Neural progenitor cell (in vitro differentiated cells): ENCODE data around the gene RBM44.

Experiments
- EZH2 ChIP-seq: fragments of 200-600 bp; sonication (generic); IDR thresholded peaks from 2 replicates; pipeline ENCODE4 v1.6.1; 2017; ENCODE audit warnings: antibody characterized with exemption, mild to moderate bottlenecking, moderate library complexity
- TF ChIP-seq, protein P1 (sequence below): fragments of 200-600 bp; sonication (generic); IDR thresholded peaks from 2 replicates; pipeline ENCODE4 v1.5.1; 2017; ENCODE audit warnings: antibody characterized with exemption, mild to moderate bottlenecking

- TF ChIP-seq, protein P1, sequence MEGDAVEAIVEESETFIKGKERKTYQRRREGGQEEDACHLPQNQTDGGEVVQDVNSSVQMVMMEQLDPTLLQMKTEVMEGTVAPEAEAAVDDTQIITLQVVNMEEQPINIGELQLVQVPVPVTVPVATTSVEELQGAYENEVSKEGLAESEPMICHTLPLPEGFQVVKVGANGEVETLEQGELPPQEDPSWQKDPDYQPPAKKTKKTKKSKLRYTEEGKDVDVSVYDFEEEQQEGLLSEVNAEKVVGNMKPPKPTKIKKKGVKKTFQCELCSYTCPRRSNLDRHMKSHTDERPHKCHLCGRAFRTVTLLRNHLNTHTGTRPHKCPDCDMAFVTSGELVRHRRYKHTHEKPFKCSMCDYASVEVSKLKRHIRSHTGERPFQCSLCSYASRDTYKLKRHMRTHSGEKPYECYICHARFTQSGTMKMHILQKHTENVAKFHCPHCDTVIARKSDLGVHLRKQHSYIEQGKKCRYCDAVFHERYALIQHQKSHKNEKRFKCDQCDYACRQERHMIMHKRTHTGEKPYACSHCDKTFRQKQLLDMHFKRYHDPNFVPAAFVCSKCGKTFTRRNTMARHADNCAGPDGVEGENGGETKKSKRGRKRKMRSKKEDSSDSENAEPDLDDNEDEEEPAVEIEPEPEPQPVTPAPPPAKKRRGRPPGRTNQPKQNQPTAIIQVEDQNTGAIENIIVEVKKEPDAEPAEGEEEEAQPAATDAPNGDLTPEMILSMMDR: no peak
- TF ChIP-seq EZH2: no peak
Measured at GRCh38 chr2:237801466-237801865, 2.9 kb downstream of the RBM44 start.
